WTC11 (cell line): ENCODE results near the gene CACHD1. TPM values are rescaled to one million over a fixed set of nuclear protein-coding genes. Genes with fewer than 3 reads are reported as not detected.

Source experiments
- ATAC-seq: fragments of 200-7000 bp; cut with Tn5 transposase; 2 replicates; pipeline ENCODE4 v1.10.0; 2021; ENCODE audit warnings: mild to moderate bottlenecking, moderate library complexity
- CTCF ChIA-PET: fragments of 300-600 bp; sonication (Branson Sonifier 250); formaldehyde crosslinking; loops from one replicate; lab custom pipeline; 2021; ENCODE audit warnings: antibody characterized with exemption; lab: Charles Lee
- POLR2A ChIA-PET: fragments of 350-600 bp; sonication (Branson Sonifier 250); formaldehyde crosslinking; loops from one replicate; lab custom pipeline; 2021; ENCODE audit warnings: antibody characterized with exemption; lab: Charles Lee
- DNase-seq: peaks from one replicate; pipeline ENCODE4 v3.0.0; 2021; ENCODE audit warnings: low spot score
- H3K27ac Mint-ChIP-seq: 2 replicates; pipeline ENCODE4 v1.8.0; 2021; ENCODE audit warnings: mixed read lengths
- H3K27me3 Mint-ChIP-seq: 2 replicates; pipeline ENCODE4 v1.8.0; 2021; ENCODE audit warnings: low read depth, mild to moderate bottlenecking, moderate library complexity, mixed read lengths
- H3K36me3 Mint-ChIP-seq: 2 replicates; pipeline ENCODE4 v1.8.0; 2021; ENCODE audit warnings: mixed read lengths
- H3K4me1 Mint-ChIP-seq: 2 replicates; pipeline ENCODE4 v1.8.0; 2022; ENCODE audit warnings: mixed read lengths
- H3K4me3 Mint-ChIP-seq: 2 replicates; pipeline ENCODE4 v1.8.0; 2021; ENCODE audit warnings: mild to moderate bottlenecking, moderate library complexity, mixed read lengths
- H3K9me3 Mint-ChIP-seq: 2 replicates; pipeline ENCODE4 v1.8.0; 2021; ENCODE audit warnings: mixed read lengths
- ELF4 ChIP-seq: sonication (generic); formaldehyde crosslinking; IDR thresholded peaks from 2 replicates; pipeline ENCODE4 v1.8.1; 2022; ENCODE audit warnings: low read depth, mild to moderate bottlenecking, moderate library complexity, missing genetic modification reagents
- EMX1 ChIP-seq: fragments of 250-450 bp; sonication (Bioruptor Pico); IDR thresholded peaks from 2 replicates; pipeline ENCODE4 v1.8.0; 2021; ENCODE audit warnings: mild to moderate bottlenecking
- ETV6 ChIP-seq: sonication (generic); formaldehyde crosslinking; IDR thresholded peaks from 2 replicates; pipeline ENCODE4 v1.8.1; 2022; ENCODE audit warnings: mild to moderate bottlenecking, missing genetic modification reagents
- FOXP1 ChIP-seq: sonication (generic); formaldehyde crosslinking; IDR thresholded peaks from 2 replicates; pipeline ENCODE4 v1.8.0; 2022; ENCODE audit warnings: missing genetic modification reagents, mild to moderate bottlenecking, moderate library complexity, borderline replicate concordance
- GABPB1 ChIP-seq: sonication (generic); formaldehyde crosslinking; IDR thresholded peaks from 2 replicates; pipeline ENCODE4 v1.8.1; 2023; ENCODE audit warnings: mild to moderate bottlenecking, missing genetic modification reagents
- HMGA2 ChIP-seq: fragments of 250-450 bp; sonication (Bioruptor Pico); IDR thresholded peaks from 2 replicates; pipeline ENCODE4 v1.4.0; 2021; ENCODE audit warnings: mild to moderate bottlenecking, moderate library complexity
- JAZF1 ChIP-seq: fragments of 250-450 bp; sonication (Bioruptor Pico); IDR thresholded peaks from 2 replicates; pipeline ENCODE4 v1.9.0; 2021; ENCODE audit warnings: moderate library complexity, mild to moderate bottlenecking, inconsistent platforms
- JUN ChIP-seq: sonication (generic); formaldehyde crosslinking; IDR thresholded peaks from 2 replicates; pipeline ENCODE4 v1.8.0; 2023; ENCODE audit warnings: mild to moderate bottlenecking, missing genetic modification reagents
- KAT7 ChIP-seq: sonication (generic); formaldehyde crosslinking; IDR thresholded peaks from 2 replicates; pipeline ENCODE4 v1.8.1; 2023; ENCODE audit warnings: missing genetic modification reagents, mild to moderate bottlenecking, borderline replicate concordance
- NFATC4 ChIP-seq: fragments of 250-450 bp; sonication (Bioruptor Pico); IDR thresholded peaks from 2 replicates; pipeline ENCODE4 v1.9.0; 2021; ENCODE audit warnings: mild to moderate bottlenecking
- PRRX2 ChIP-seq: fragments of 250-450 bp; sonication (Bioruptor Pico); IDR thresholded peaks from 2 replicates; pipeline ENCODE4 v1.8.0; 2021; ENCODE audit warnings: mild to moderate bottlenecking
- RORB ChIP-seq: fragments of 250-450 bp; sonication (Bioruptor Pico); IDR thresholded peaks from 2 replicates; pipeline ENCODE4 v1.9.0; 2021; ENCODE audit warnings: mild to moderate bottlenecking
- SMAD4 ChIP-seq: sonication (generic); formaldehyde crosslinking; IDR thresholded peaks from 2 replicates; pipeline ENCODE4 v1.8.0; 2022; ENCODE audit warnings: mild to moderate bottlenecking, missing genetic modification reagents
- SOX15 ChIP-seq: fragments of 250-450 bp; sonication (Bioruptor Pico); IDR thresholded peaks from 2 replicates; pipeline ENCODE4 v1.9.0; 2021; ENCODE audit warnings: mild to moderate bottlenecking
- SP1 ChIP-seq: sonication (generic); formaldehyde crosslinking; conservative IDR thresholded peaks from 2 replicates; pipeline ENCODE4 v1.8.1; 2022; ENCODE audit warnings: missing genetic modification reagents
- TEAD4 ChIP-seq: sonication (generic); formaldehyde crosslinking; IDR thresholded peaks from 2 replicates; pipeline ENCODE4 v1.8.0; 2022; ENCODE audit warnings: mild to moderate bottlenecking, missing genetic modification reagents
- TP53 ChIP-seq: sonication (generic); formaldehyde crosslinking; IDR thresholded peaks from 2 replicates; pipeline ENCODE4 v1.8.1; 2023; ENCODE audit warnings: mild to moderate bottlenecking, missing genetic modification reagents
- ZNF396 ChIP-seq: fragments of 250-450 bp; sonication (Bioruptor Pico); IDR thresholded peaks from 2 replicates; pipeline ENCODE4 v1.8.0; 2021; ENCODE audit warnings: mild to moderate bottlenecking, moderate library complexity, borderline replicate concordance
- ZNF416 ChIP-seq: fragments of 250-450 bp; sonication (Bioruptor Pico); IDR thresholded peaks from 2 replicates; pipeline ENCODE4 v1.9.0; 2021; ENCODE audit warnings: mild to moderate bottlenecking, inconsistent platforms
- total RNA-seq: library from RNA; stranded (reverse); gene quantifications from 3 replicates; pipeline ENCODE4 v1.2.3, GENCODE V29; 2021
- TF ChIP-seq, protein P1 (sequence below): sonication (generic); formaldehyde crosslinking; IDR thresholded peaks from 2 replicates; pipeline ENCODE4 v1.8.1; 2023; ENCODE audit warnings: mild to moderate bottlenecking, missing genetic modification reagents, moderate library complexity
- TF ChIP-seq, protein P2 (sequence below): fragments of 250-450 bp; sonication (Bioruptor Pico); IDR thresholded peaks from 2 replicates; pipeline ENCODE4 v1.8.0; 2021; ENCODE audit warnings: mild to moderate bottlenecking
- TF ChIP-seq, protein P3 (sequence below): sonication (generic); formaldehyde crosslinking; IDR thresholded peaks from 2 replicates; pipeline ENCODE4 v1.8.1; 2023; ENCODE audit warnings: mild to moderate bottlenecking, missing genetic modification reagents
- TF ChIP-seq, protein P4 (sequence below): sonication (generic); formaldehyde crosslinking; IDR thresholded peaks from 2 replicates; pipeline ENCODE4 v1.8.1; 2023; ENCODE audit warnings: mild to moderate bottlenecking, moderate library complexity, missing genetic modification reagents
- TF ChIP-seq, protein P5 (sequence below): sonication (generic); formaldehyde crosslinking; IDR thresholded peaks from 2 replicates; pipeline ENCODE4 v1.8.0; 2023; ENCODE audit warnings: missing genetic modification reagents
- TF ChIP-seq, protein P6 (sequence below): sonication (generic); formaldehyde crosslinking; IDR thresholded peaks from 2 replicates; pipeline ENCODE4 v1.8.0; 2022; ENCODE audit warnings: mild to moderate bottlenecking, missing genetic modification reagents
- TF ChIP-seq, protein P7 (sequence below): sonication (generic); formaldehyde crosslinking; conservative IDR thresholded peaks from 2 replicates; pipeline ENCODE4 v1.8.1; 2022; ENCODE audit warnings: mild to moderate bottlenecking, missing genetic modification reagents

CACHD1 gene
- total RNA-seq, 1 experiment from 2014 or later: 26.3 TPM

DNA sequence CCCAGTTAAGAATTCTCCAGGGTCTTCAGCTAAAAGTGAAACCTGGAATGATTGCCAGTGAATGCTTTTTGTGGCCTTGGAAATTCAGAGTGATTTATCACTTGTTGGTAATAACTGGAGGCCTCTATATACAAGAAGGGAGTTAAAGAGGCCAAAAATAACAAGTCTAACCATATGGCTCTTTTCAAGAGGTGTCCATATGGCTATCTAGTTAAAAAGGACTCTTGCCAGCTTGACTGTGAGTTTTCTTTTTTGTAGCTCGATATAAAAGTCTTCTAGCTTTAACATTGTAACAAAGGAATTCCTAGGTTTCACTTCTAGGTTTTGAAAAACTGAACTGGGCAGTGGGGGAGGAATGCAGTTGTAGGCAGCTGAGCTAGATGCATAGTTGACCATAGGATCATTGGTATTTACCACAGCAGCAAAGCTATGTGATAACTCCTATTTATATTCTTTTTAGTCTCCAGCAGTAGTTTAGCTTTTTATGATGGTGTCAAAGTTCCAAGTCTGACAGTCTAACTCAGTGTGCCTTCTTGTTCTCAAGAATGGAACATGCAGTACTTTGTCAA lies 44.4 kb downstream of the CACHD1 start:
- ChIA-PET CTCF (interaction anchor here (1.3 to 2.0 kb wide), 3 partner anchors 9 to 20 kb away, joined by 3 to 6 read pairs (median 5); no protein-coding TSS in a partner anchor), POLR2A (no interaction called here)
- peaks cover 16% of the 10 kb centered on the region for H3K27me3 Mint-ChIP-seq
- no peak overlapping the region for H3K27ac Mint-ChIP-seq
- no peak overlapping the region for H3K4me3 Mint-ChIP-seq
- H3K9me3 Mint-ChIP-seq: no peaks in the 10 kb centered on the region
- no peak for DNase-seq
- H3K36me3 Mint-ChIP-seq: no peaks in the 10 kb centered on the region
- no peak for ATAC-seq
- H3K4me1 Mint-ChIP-seq: peaks cover 87% of the 10 kb centered on the region
- TF ChIP-seq, protein P1, sequence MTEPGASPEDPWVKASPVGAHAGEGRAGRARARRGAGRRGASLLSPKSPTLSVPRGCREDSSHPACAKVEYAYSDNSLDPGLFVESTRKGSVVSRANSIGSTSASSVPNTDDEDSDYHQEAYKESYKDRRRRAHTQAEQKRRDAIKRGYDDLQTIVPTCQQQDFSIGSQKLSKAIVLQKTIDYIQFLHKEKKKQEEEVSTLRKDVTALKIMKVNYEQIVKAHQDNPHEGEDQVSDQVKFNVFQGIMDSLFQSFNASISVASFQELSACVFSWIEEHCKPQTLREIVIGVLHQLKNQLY (CRISPR knock-in tag): no peak
- no peak for TF ChIP-seq TP53
- TF ChIP-seq, protein P2, sequence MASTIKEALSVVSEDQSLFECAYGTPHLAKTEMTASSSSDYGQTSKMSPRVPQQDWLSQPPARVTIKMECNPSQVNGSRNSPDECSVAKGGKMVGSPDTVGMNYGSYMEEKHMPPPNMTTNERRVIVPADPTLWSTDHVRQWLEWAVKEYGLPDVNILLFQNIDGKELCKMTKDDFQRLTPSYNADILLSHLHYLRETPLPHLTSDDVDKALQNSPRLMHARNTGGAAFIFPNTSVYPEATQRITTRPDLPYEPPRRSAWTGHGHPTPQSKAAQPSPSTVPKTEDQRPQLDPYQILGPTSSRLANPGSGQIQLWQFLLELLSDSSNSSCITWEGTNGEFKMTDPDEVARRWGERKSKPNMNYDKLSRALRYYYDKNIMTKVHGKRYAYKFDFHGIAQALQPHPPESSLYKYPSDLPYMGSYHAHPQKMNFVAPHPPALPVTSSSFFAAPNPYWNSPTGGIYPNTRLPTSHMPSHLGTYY (CRISPR knock-in tag): no peak
- TF ChIP-seq, protein P3, sequence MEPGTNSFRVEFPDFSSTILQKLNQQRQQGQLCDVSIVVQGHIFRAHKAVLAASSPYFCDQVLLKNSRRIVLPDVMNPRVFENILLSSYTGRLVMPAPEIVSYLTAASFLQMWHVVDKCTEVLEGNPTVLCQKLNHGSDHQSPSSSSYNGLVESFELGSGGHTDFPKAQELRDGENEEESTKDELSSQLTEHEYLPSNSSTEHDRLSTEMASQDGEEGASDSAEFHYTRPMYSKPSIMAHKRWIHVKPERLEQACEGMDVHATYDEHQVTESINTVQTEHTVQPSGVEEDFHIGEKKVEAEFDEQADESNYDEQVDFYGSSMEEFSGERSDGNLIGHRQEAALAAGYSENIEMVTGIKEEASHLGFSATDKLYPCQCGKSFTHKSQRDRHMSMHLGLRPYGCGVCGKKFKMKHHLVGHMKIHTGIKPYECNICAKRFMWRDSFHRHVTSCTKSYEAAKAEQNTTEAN (CRISPR knock-in tag): no peak
- no peak for TF ChIP-seq EMX1
- TF ChIP-seq PRRX2 (CRISPR knock-in tag): no peak
- TF ChIP-seq, protein P4, sequence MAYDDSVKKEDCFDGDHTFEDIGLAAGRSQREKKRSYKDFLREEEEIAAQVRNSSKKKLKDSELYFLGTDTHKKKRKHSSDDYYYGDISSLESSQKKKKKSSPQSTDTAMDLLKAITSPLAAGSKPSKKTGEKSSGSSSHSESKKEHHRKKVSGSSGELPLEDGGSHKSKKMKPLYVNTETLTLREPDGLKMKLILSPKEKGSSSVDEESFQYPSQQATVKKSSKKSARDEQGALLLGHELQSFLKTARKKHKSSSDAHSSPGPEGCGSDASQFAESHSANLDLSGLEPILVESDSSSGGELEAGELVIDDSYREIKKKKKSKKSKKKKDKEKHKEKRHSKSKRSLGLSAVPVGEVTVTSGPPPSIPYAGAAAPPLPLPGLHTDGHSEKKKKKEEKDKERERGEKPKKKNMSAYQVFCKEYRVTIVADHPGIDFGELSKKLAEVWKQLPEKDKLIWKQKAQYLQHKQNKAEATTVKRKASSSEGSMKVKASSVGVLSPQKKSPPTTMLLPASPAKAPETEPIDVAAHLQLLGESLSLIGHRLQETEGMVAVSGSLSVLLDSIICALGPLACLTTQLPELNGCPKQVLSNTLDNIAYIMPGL (CRISPR knock-in tag): no peak
- TF ChIP-seq, protein P5, sequence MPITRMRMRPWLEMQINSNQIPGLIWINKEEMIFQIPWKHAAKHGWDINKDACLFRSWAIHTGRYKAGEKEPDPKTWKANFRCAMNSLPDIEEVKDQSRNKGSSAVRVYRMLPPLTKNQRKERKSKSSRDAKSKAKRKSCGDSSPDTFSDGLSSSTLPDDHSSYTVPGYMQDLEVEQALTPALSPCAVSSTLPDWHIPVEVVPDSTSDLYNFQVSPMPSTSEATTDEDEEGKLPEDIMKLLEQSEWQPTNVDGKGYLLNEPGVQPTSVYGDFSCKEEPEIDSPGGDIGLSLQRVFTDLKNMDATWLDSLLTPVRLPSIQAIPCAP (CRISPR knock-in tag): no peak
- no peak for TF ChIP-seq ZNF396 (CRISPR knock-in tag)
- no peak for TF ChIP-seq FOXP1 (CRISPR knock-in tag)
- no peak for TF ChIP-seq JUN (CRISPR knock-in tag)
- no peak for TF ChIP-seq TEAD4 (CRISPR knock-in tag)
- TF ChIP-seq, all 79 proteins: peak for 0

DNA sequence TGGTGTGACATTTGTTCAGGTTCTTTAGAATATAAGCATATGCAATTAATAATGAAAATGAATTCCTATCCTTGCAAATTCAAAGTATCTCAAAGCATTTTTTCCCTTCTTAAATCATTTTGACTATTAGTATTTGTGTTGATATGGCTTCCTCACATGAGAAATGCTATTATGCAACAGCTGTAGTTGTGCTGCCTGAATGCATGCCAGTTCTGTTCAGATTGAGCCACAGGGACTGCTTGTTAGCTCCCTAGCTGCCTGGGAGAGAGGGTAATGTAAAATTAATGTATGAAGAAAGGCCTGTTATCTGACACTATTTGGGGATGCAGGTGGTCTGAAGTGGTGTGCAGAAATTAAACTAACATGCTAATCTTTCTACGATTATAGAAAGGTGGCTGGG lies 45.5 kb downstream of the CACHD1 start:
- H3K4me3 Mint-ChIP-seq: no peak overlapping the region
- ChIA-PET CTCF (interaction anchor here (1.5 kb wide), 1 partner anchor 21 kb away, joined by 3 read pairs; no protein-coding TSS in a partner anchor), POLR2A (no interaction called here)
- no peak for DNase-seq
- H3K36me3 Mint-ChIP-seq: no peaks in the 10 kb centered on the region
- H3K27ac Mint-ChIP-seq: no peak overlapping the region
- H3K27me3 Mint-ChIP-seq: peaks cover 5% of the 10 kb centered on the region
- ATAC-seq: no peak
- no peaks in the 10 kb centered on the region for H3K9me3 Mint-ChIP-seq
- peaks cover 90% of the 10 kb centered on the region for H3K4me1 Mint-ChIP-seq
- TF ChIP-seq KAT7 (no peak), EMX1 (no peak), RORB (CRISPR knock-in tag) (no peak), JAZF1 (no peak), SMAD4 (CRISPR knock-in tag) (no peak), SOX15 (CRISPR knock-in tag) (no peak), GABPB1 (CRISPR knock-in tag) (no peak), ETV6 (CRISPR knock-in tag) (no peak), HMGA2 (CRISPR knock-in tag) (no peak), ELF4 (CRISPR knock-in tag) (no peak), ZNF416 (CRISPR knock-in tag) (no peak), NFATC4 (no peak), SP1 (CRISPR knock-in tag) (no peak)
- TF ChIP-seq, protein P5 (CRISPR knock-in tag): no peak
- TF ChIP-seq, protein P6, sequence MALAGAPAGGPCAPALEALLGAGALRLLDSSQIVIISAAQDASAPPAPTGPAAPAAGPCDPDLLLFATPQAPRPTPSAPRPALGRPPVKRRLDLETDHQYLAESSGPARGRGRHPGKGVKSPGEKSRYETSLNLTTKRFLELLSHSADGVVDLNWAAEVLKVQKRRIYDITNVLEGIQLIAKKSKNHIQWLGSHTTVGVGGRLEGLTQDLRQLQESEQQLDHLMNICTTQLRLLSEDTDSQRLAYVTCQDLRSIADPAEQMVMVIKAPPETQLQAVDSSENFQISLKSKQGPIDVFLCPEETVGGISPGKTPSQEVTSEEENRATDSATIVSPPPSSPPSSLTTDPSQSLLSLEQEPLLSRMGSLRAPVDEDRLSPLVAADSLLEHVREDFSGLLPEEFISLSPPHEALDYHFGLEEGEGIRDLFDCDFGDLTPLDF (CRISPR knock-in tag): no peak
- TF ChIP-seq, protein P1 (CRISPR knock-in tag): no peak
- TF ChIP-seq, protein P7, sequence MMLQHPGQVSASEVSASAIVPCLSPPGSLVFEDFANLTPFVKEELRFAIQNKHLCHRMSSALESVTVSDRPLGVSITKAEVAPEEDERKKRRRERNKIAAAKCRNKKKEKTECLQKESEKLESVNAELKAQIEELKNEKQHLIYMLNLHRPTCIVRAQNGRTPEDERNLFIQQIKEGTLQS: no peak
